GM18508 (cell line): ENCODE results near the gene TUBB.

Experiments used
- ATAC-seq: cut with Tn5 transposase; IDR thresholded peaks from one replicate; pipeline ENCODE4 v1.9.1; 2021; ENCODE audit warnings: moderate number of reproducible peaks; ENCODE audit not compliant: insufficient read depth, unreplicated experiment

The TUBB gene

DNA sequence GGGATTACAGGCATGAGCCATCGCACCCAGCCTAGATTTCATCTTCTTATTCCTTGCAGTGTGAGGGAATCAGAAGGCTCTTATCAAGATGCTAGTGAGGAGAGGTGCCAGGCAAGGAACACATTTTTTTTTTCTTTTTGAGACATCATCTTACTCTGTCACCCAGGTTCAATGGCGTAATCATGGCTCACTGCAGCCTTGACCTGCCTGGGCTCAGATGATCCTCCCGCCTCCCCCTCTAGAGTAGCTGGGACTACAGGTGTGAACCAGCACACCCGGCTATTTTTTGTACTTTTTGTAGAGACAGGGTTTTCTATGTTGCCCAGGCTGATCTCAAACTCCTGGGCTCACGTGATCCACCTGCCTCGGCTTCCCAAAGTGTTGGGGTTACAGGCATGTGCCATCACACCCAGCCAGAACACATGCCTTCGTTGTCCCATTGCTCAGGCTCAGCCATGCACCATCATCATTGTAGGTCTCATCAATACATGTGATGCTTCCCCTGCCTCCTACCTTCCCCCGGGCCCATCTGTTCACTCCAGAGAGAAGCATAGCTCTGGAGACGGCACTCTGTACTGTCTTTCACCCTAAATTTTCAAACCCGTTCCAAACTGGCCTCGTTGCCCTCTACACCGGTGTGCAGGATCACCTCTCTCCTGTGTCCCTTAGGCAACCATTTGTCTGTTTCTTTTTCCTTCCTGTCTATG lies 12.2 kb downstream of the TUBB start:
- ATAC-seq = no peak

DNA sequence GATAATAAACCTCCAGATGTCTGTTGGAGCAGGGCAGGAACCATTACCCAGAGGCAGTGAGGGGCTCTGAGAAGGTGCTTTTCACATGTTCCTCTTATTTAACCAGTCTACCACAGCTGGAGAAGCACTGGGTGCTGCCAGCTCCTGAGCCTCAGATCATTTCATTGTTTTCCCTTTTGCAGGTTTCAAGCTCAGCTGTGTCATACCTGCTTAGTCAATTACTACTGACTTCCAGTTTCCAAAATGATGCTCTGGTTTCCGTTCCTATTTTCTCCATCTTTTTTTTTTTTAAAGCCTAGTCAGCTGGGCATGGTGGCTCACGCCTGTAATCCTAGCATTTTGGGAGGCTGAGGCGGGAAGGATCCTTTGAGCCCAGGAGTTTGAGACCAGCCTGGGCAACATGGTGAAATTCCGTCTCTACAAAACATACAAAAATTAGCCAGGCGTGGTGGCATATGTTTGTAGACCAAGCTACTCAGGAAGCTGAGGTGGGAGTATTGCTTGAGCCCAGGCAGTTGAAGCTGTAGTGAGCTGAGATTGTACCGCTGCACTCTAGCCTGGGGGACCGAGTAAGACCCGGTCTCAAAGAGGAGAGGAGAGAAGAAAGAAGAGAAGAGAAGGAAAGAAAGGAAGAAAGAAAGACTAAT lies 15.6 kb downstream of the TUBB start:
- no peak for ATAC-seq

DNA sequence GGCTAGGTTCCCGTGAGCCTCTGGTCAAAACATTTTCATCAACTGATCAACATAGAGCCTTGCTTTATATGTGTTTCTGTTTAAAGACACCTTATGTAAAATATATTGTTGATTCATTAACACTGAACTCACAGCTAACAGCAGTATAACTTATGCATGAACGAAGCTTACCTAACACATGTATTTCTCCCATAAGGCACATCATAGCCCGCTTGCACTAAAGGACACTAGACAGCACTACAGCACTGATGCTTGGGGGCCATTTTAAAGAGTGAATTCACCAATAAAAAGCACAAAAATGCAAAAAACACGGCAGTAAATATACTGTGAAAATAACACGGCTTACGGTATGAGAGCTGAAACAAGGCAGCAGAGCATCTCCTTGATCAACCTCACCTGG lies 18.4 kb downstream of the TUBB start:
- ATAC-seq = no peak

DNA sequence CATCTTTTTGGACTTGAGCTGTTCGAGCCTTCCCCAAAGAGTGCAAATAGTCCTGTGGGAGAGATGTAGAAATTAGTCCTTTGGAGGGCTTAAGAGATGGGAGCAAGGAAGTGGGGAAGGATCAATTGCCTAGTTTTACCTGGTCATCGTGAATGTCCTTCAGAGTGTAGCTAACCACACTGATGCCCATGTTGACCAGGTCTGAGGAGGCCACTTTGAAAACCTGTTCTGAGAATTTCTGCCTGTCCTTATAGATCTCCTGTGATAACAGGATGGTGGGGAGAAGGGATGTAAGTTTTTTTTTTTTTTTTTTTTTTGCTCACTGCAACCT lies 20.4 kb downstream of the TUBB start:
- no peak for ATAC-seq

DNA sequence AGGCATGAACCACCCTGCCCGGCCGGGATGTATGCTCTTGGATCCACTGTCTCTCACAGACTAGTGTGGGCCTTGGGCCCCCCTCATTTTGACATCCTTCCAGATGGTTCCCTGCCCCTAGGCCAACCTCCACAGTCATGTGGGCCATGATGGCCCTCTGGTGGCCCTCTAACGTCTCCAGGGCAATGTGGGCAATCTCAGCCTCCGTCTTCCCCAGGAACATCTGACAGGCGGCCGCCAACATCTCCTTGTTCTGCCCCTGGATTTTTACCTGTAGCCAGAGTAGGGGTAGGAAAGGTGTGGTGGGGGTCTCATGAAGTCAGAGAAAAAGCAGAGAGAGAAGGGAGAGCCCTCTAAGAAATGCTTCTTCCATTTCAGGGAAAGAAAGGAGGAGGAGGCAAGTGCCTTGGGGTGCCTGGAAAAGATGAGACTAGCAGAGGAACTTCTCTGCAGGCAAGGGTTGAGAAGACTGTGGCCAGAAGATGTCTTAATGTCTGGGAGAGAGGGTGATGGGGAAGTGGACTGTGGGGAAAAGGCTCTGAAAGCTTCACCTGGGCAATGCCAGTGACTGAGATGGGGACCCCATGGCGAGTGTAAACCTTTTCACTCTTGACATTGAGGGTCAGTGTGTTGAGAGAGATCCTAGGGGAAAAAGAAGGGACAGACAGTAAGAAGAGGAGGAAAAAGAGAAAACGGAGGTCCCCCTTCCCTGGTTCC lies 21.1 kb downstream of the TUBB start:
- no peak for ATAC-seq

DNA sequence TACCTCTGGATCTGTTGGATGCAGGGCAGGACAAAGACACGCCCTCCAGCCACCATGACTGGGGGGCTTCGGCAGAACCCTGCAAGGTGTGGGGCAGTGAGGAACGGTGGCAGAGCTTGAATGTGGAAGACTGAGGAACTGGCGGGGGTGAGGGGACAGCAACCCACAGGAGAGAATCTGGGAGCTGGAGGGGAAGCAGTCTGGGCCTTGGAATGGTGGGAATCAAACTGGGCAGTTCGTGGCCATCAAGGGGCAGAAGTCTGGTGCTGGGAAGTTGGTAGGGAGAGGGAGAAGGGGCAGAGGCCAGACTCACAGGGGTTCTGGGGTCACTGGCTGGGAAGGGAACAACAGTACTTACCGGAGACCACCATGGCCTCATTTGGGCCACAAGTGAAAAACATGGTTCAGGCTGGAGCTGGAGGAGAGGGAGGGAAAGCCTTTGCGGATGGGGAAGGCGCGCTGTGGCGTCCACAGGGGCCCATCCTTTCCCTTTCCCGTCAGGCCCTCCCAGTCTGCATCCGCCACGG lies 21.7 kb downstream of the TUBB start:
- no peak for ATAC-seq

DNA sequence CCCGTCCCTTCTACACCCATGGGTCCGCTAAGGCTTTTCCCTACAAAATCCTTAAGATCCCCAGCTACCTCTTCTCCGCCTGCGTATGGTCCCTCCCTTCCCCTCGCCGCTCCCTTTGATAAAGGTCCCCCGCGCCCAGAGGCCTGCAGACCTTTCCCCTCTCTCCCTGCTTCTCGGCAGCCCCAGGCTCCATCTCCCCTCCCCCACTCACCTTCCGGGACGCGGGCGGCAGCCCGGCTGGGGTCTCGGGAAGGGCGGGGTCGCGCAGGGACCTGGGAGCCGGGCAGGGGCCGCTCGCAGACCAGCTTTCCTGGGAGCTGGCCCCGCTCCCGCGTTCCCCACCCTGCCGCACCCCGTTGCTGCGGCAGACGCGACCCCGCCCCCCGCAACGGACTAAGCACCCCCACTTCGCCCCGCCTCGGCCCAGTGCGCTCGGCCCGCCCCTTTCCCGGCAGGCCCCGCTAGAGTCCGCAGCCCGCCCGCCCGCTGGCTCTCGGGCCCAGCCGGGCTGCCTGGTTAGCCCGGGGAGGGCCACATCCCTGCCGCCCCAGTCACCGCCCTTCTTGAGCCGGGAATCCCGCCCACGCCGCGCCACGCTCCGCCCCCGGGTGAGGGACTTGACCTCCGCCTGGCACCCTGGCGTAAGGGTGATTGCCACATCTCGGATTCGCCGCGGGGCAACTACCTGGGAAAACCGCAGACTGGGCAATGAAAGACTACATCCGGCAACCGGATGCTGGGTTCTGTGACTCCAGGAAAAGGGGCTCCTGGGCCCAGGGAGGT lies 22.4 kb downstream of the TUBB start, which contains the start of gene FLOT1:
TSS of gene FLOT1 (minus strand) at position 372 of the 783 bp plus-strand sequence. CDS start 498 bp downstream, outside the sequence.
- ATAC-seq = no peak

DNA sequence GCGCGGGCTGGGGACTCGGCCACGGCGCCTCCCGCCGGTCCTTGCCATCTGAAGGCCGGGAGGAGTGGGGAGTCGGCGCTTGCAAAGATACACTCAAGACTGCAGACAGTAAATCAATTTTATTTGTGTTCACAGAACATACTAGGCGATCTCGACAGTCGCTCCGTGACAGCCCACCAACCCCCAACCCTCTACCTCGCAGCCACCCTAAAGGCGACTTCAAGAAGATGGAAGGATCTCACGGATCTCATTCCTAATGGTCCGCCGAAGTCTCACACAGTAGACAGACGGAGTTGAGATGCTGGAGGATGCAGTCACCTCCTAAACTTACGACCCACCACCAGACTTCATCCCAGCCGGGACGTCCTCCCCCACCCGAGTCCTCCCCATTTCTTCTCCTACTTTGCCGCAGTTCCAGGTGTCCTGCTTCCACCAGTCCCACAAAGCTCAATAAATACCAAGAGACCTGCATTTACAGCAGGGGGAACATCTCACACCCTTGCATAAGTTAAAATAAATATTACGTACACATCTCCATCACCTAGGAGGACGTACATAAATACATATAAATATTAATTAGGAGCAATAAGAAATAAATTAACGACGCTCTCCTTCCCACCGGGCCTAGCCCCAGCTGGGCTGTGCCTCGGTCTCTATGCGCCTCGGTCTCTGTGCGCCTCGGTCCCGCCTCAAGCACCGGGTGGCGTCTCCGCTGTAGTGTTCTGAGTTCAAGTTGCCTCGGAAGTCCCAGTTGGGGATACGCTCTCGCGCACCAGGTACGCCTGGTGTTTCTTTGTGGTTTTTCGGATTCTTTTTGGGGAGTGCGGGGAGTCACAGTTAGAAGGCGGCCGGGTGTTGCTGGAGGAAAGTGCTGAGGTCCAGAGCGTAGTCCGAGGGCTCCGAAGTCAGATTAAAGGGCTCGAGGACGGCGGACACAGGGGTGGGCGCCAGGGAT lies 23.2 kb downstream of the TUBB start:
- ATAC-seq = no peak

DNA sequence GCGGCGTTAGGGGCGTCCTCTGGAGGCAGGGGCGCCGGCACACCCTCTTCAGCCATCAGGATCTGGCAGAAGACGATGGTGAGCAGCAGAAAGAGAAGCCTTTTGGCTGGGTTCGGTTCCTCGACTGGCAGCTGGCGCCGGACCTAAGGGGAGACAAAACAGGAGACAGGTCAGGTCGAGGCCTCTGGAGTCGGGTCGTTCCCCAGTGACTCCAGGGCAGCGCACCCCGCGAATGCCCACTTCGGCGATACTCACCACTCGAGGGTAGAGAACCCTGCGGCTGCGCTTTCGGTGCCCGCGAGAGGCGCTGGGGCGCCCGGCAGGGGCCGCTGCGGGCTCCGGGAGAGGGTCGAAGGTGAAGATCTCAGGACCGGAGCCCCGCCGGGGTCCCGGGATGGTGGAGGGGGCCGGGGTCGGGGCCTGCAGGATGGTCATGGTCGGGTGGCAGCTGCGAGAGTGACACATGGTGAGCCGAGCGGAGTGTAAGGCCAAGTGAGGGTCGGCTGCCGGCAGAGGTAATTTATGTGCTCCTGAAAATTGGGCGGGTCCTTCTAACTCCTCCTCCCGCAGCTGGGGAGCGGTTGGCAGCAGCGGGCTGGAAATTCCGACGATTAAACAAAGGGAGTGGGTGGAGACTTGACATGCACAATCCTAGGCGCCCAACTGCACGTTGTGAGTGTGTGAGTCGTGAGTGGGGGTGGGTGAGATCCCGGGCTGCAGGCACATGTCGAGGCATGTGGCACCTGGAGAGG lies 24.1 kb downstream of the TUBB start, which contains the start of gene IER3:
TSS of gene IER3 (minus strand) at position 494 of the 752 bp plus-strand sequence. CDS start at position 465, 29 bp downstream.
- no peak for ATAC-seq

DNA sequence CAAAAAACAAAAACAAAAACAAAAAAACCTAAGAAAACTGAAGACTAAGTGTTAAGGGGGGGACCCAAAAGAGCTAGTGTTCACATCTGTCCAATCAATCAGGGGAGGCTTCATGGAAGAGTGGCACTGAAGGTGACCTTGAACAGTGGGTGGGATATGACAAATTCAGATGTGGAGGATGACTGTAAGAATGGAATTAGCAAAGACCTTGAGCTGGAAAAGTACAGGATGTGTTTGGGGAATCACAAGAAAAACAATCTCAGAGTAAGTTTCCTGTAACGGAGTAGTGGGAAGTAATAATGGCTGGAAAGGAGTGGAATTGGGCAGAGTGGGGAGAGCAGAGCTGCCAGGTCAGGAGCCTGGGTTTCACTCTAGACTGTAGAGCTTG lies 27.1 kb downstream of the TUBB start:
- ATAC-seq = no peak

DNA sequence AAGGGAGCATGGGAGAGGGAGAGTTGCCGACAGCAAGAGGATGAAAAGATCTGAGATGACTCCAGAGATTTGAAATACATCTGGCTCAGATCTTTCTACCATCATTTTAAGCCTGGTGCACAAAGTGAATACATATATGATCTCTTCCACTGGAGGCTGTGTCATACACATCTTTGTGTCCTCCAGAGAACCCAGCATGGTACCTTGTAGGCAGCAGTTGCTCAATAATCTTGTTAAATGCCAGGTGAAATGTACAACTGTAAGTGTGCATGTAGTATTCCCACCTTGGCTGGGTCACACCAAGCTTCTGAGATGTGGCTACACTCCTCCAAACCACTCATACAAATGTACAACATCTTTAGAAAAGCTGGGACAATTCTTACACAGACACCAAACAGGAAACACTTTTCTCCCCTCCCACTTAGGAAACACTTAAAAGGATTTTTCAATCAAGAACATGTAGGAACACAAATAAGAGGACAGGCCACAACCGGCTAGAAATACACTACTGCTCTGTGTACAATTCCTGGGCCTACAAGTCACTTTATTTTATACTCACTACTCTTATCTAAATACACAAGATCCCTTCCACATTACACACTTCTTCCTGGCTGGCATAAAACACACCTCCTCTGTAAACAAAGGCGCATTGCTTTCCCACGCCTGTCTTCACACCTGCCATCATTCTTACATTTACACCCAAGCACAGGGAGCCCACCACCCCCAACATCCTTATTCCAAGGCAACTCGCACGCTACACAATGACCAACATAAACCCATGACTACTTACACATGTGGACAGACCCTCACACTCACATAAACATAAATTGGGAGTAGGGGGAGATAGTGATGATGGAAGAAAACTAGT lies 28.0 kb downstream of the TUBB start:
- ATAC-seq = no peak

DNA sequence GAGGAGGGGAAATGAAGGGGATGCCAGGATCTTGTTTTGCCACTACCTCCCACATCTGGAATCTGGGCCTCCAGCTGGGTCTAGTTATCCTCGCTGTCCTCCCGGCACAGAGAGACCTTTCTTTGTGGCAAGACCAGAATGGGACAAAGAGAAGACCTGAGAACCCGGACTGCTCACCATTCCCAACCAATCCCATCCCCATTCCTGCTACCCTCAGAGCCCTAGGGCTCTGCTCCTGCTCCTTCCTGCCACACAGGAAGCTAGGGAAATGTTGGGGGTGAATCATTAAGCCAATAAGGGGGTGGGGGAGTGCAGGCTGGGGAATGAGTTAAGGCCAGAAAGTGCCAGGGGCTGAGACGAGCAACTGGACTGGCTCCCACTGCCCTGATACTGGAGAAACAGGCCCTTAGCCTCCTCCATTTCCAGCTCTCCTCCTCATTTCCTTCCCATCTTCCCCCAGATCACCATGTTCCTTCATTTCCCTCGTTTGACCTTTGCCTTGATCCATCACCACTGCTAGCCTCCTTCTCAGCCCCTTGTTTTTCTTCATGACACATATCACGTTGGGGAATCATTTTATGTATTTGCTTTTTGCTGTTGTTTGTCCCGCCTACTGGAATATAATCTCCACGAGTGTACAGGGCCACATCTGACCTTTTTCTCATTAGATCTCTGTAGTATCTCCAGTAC lies 28.8 kb downstream of the TUBB start:
- ATAC-seq = no peak

DNA sequence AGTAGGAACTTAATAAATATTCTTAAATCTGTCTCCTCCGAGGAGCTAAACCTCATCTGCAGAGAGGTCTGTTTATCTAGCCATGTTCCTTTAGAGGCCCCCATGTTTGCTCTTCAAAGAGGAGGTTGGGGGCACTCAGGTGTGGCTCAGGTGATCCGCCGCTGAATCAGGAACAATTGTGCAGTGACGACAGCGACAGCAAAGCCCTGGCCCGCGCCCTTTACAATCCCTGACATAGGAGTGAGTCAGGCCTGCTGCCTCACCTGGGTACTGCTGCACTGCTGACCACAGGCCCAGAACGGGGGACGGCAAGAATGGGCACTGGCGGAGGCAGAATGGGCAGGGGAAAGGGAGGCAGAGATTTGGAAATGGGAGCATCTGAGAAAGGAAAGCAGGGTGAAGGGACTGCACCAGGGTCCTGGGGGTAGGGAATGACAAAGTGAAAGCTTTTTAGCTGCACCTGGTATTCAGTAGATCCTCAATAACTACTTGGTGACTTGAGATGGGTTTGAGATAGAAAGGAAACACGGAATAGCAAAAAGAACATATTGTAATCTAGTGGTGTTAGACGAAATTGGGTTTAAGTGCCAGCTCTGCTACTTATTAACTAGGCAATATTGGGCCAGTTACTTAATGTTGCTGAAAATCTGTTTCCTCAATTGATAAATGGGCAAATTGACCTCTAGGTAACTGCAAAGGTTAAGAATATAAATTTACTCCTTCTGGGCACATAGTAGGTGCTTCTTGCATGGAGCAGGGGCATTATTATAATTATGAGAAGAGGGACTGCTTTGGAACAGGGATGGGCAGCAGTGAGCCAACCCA lies 29.6 kb downstream of the TUBB start:
- no peak for ATAC-seq

DNA sequence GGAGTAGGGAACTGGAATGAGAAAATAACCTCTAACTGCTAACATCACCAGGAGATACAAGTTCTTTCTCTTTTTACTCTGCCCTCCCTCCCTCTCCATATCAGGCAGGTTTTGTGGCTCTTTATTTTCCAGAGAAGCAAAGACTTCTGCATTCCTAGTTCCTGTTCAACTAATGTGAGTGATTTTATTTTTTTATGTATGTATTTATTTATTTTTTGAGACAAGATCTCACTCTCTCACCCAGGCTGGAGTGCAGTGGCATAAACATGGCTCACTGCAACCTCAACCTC lies 30.2 kb downstream of the TUBB start:
- no peak for ATAC-seq

DNA sequence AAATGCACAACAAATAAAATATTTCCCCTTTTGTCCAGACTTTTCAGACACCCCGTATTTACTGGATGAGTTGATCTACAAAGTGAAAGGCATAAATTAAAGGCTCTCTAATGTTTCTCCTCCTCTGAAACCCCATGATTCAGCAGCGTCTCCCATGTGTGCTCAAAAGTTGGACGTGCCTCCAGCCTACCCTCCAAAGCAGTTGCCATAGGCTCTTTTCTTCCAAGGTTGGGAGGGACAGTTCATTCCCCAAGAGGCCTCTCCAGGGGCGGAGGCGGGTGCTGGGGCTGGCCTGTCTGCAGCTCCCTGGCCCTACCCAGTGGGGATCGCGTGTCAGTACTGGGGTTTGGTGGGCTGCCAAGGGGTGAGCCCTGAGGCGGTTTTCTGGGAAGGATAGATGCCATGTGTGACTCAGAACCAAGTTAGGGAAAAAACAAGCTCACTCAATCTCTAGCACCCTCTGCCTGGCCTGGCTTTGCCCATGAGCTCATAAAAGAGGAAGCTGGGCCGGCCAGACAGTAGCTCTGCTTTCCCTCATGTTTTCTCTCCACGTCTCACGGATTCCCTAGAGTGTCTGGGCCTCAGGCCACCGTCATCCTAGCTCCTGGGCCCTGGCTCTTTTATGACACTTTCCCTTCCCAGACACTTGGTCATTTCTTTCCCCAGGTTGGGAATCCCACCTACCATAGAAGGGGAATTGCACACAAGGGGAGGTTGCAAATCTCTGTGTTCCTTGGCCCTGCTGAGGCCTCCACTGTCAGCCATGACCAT lies 32.2 kb downstream of the TUBB start:
- ATAC-seq = no peak

DNA sequence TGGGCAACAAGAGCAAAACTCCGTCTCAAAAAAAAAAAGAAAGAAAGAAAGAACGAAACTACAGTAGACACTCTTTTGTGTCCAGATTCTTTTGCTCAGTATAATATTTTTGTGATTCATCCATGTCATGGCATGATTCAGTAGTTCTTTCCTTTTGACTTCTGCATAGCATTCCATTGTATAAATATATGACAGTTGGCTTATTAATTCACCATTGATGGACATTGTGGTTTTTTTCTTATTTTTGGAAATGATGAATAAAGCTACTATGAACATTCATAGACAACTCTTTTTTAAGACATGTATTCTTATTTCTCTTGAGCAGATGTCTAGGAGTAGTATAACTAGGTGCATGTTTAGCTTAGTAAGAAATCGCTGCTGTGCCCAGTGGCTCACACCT lies 34.5 kb downstream of the TUBB start:
- no peak for ATAC-seq
